ENCODE results near the gene THOC1.

The THOC1 gene

GRCh38 chr18:267688-268552 lies at the start of gene THOC1:
Gene THOC1, minus strand, starts transcription at chr18:268047. Its CDS starts 28 bp downstream, at chr18:268019.
- TF ChIP-seq EZH2phosphoT487 (IDR thresholded peaks at IDR 0.05; ENCODE audit: low read depth) (no peak), CTCF (IDR thresholded peaks at IDR 0.05; ENCODE audit: low read depth, low read length) (no peak)
- peaks cover 35% of the 10 kb centered on the region for H3K79me2 ChIP-seq (ENCODE audit: low read length)
- H3K4me1 ChIP-seq (ENCODE audit: low read length) = peaks cover 11% of the 10 kb centered on the region
- peak within 1 kb of the TSS; percentile 77 for H3K27ac ChIP-seq (ENCODE audit: low read length)
- H3K4me3 ChIP-seq (ENCODE audit: low read length) = peak within 1 kb of the TSS; percentile 92
- H3K9ac ChIP-seq (ENCODE audit: low read length) = peak within 1 kb of the TSS; percentile 99
- no peaks in the 10 kb centered on the region for H3K9me3 ChIP-seq (ENCODE audit: insufficient read depth, low read length)
- H4K20me1 ChIP-seq (ENCODE audit: insufficient read depth, low read length) = no peaks in the 10 kb centered on the region
- H2AFZ ChIP-seq (ENCODE audit: low read depth, low read length) = peak within 1 kb of the TSS; percentile 79
- H3K4me2 ChIP-seq (ENCODE audit: low read length) = peak within 1 kb of the TSS; percentile 81
- H3K36me3 ChIP-seq (replicated peaks; ENCODE audit: low read depth, low read length) = peaks cover 16% of the 10 kb centered on the region
- H3K27me3 ChIP-seq (ENCODE audit: low read depth, low read length) = no peaks in the 10 kb centered on the region

- Histone ChIP-seq H3K79me2 (ENCODE audit: low read length) (no peaks in the 10 kb centered on the region), H2AFZ (ENCODE audit: low read depth, low read length) (no peak overlapping the region), H3K9ac (ENCODE audit: low read length) (no peak overlapping the region), H3K4me3 (ENCODE audit: low read length) (no peak overlapping the region), H3K9me3 (ENCODE audit: insufficient read depth, low read length) (no peaks in the 10 kb centered on the region), H3K36me3 (replicated peaks; ENCODE audit: low read depth, low read length) (no peaks in the 10 kb centered on the region), H3K27ac (ENCODE audit: low read length) (no peak overlapping the region), H3K4me2 (ENCODE audit: low read length) (no peak overlapping the region), H4K20me1 (ENCODE audit: insufficient read depth, low read length) (no peaks in the 10 kb centered on the region), H3K27me3 (ENCODE audit: low read depth, low read length) (no peaks in the 10 kb centered on the region), H3K4me1 (ENCODE audit: low read length) (no peaks in the 10 kb centered on the region)
- TF ChIP-seq EZH2phosphoT487 (IDR thresholded peaks at IDR 0.05; ENCODE audit: low read depth) = no peak
Observed at GRCh38 chr18:317618-318017, 49.8 kb upstream of the THOC1 start.

GRCh38 chr18:316393-316792 lies 48.5 kb upstream of the THOC1 start:
- H3K36me3 ChIP-seq (replicated peaks; ENCODE audit: low read depth, low read length) = no peaks in the 10 kb centered on the region
- no peaks in the 10 kb centered on the region for H3K9me3 ChIP-seq (ENCODE audit: insufficient read depth, low read length)
- H4K20me1 ChIP-seq (ENCODE audit: insufficient read depth, low read length) = no peaks in the 10 kb centered on the region
- no peak overlapping the region for H3K4me2 ChIP-seq (ENCODE audit: low read length)
- H2AFZ ChIP-seq (ENCODE audit: low read depth, low read length) = no peak overlapping the region
- no peak overlapping the region for H3K9ac ChIP-seq (ENCODE audit: low read length)
- no peak overlapping the region for H3K4me3 ChIP-seq (ENCODE audit: low read length)
- no peak overlapping the region for H3K27ac ChIP-seq (ENCODE audit: low read length)
- H3K27me3 ChIP-seq (ENCODE audit: low read depth, low read length) = no peaks in the 10 kb centered on the region
- no peaks in the 10 kb centered on the region for H3K4me1 ChIP-seq (ENCODE audit: low read length)
- H3K79me2 ChIP-seq (ENCODE audit: low read length) = no peaks in the 10 kb centered on the region
- TF ChIP-seq EZH2phosphoT487 (IDR thresholded peaks at IDR 0.05; ENCODE audit: low read depth) = no peak
- no peak for TF ChIP-seq CTCF (IDR thresholded peaks at IDR 0.05; ENCODE audit: low read depth, low read length)

- Histone ChIP-seq H2AFZ (ENCODE audit: low read depth, low read length) (no peak overlapping the region), H3K27ac (ENCODE audit: low read length) (no peak overlapping the region), H3K4me2 (ENCODE audit: low read length) (no peak overlapping the region), H3K4me1 (ENCODE audit: low read length) (no peaks in the 10 kb centered on the region), H3K27me3 (ENCODE audit: low read depth, low read length) (no peaks in the 10 kb centered on the region), H3K9ac (ENCODE audit: low read length) (no peak overlapping the region), H3K36me3 (replicated peaks; ENCODE audit: low read depth, low read length) (no peaks in the 10 kb centered on the region), H3K79me2 (ENCODE audit: low read length) (no peaks in the 10 kb centered on the region), H3K9me3 (ENCODE audit: insufficient read depth, low read length) (no peaks in the 10 kb centered on the region), H4K20me1 (ENCODE audit: insufficient read depth, low read length) (no peaks in the 10 kb centered on the region), H3K4me3 (ENCODE audit: low read length) (no peak overlapping the region)
- TF ChIP-seq CTCF (IDR thresholded peaks at IDR 0.05; ENCODE audit: low read depth, low read length) (no peak), EZH2phosphoT487 (IDR thresholded peaks at IDR 0.05; ENCODE audit: low read depth) (no peak)
Observed at GRCh38 chr18:313931-314330, 46.1 kb upstream of the THOC1 start.
